Right renal pelvis (tissue), 4 donors: ENCODE measurements around the gene OR7G2. TPM values are rescaled to one million over a fixed set of nuclear protein-coding genes. Genes with fewer than 3 reads are reported as not detected.

Source experiments
- DNase-seq, 4 donors: peaks; one replicate each; pipeline ENCODE4 v3.0.0-alpha.2; 2013; ENCODE audit warnings: low read depth in 4 of 4, low spot score in 3 of 4, missing footprints in 1 of 4
- polyA plus RNA-seq, 4 donors: library from polyadenylated mRNA; unstranded; fragments of 120-200 nt; gene quantifications; one replicate each; pipeline ENCODE4 v1.2.1, GENCODE V29; 2013; ENCODE audit not compliant: insufficient read length in 4 of 4

The OR7G2 gene
- polyA plus RNA-seq = under 1 TPM in 2 of 4 donors, not detected in 2; 0.03 to 0.07 TPM

- DNase-seq = no peak
Observed at GRCh38 chr19:9107375-9107774, at the start of gene OR7G2. TSS of gene OR7G2 (minus strand) at chr19:9107475. CDS start at chr19:9103243, 4,232 bp downstream.

- DNase-seq = no peak
Observed at GRCh38 chr19:9156304-9156703, 49.0 kb upstream of the OR7G2 start.

- no peak for DNase-seq
Observed at GRCh38 chr19:9155591-9155990, 48.3 kb upstream of the OR7G2 start.

- DNase-seq = no peak
Observed at GRCh38 chr19:9151367-9151766, 44.1 kb upstream of the OR7G2 start.

- no peak for DNase-seq
Observed at GRCh38 chr19:9150650-9151049, 43.4 kb upstream of the OR7G2 start.

- DNase-seq = no peak
Observed at GRCh38 chr19:9149997-9150396, 42.7 kb upstream of the OR7G2 start.

- no peak for DNase-seq
Observed at GRCh38 chr19:9148697-9149096, 41.4 kb upstream of the OR7G2 start.

- no peak for DNase-seq
Observed at GRCh38 chr19:9146882-9147281, 39.6 kb upstream of the OR7G2 start.

GRCh38 chr19:9144920-9145319 lies 37.6 kb upstream of the OR7G2 start:
- DNase-seq = no peak

- peak; percentile 88 to 94 (median 93) for DNase-seq
Observed at GRCh38 chr19:9140159-9140874, 33.0 kb upstream of the OR7G2 start, which contains the start of gene ZNF317. TSS of gene ZNF317 (plus strand) at chr19:9140397. CDS start at chr19:9156017, 15,620 bp downstream.

- DNase-seq = peak in 1 of 4 donors; percentile 12
Observed at GRCh38 chr19:9139609-9140158, 32.4 kb upstream of the OR7G2 start.

- DNase-seq = no peak
Observed at GRCh38 chr19:9132422-9132821, 25.1 kb upstream of the OR7G2 start.

- DNase-seq = no peak
Observed at GRCh38 chr19:9130965-9131364, 23.7 kb upstream of the OR7G2 start.

GRCh38 chr19:9128171-9128570 lies 20.9 kb upstream of the OR7G2 start:
- no peak for DNase-seq

GRCh38 chr19:9126900-9127405 lies 19.7 kb upstream of the OR7G2 start, which contains the start of gene OR7G3:
TSS of gene OR7G3 (minus strand) at chr19:9126950. CDS start at chr19:9126950, 0 bp downstream.
- no peak for DNase-seq

- DNase-seq = no peak
Observed at GRCh38 chr19:9116547-9116946, 9.3 kb upstream of the OR7G2 start.

GRCh38 chr19:9115307-9115813 lies 8.1 kb upstream of the OR7G2 start, which contains the start of gene OR7G1:
TSS of gene OR7G1 (minus strand) at chr19:9115763. CDS start at chr19:9115763, 0 bp downstream.
- DNase-seq = no peak

GRCh38 chr19:9109959-9110358 lies 2.7 kb upstream of the OR7G2 start:
- no peak for DNase-seq

- no peak for DNase-seq
Observed at GRCh38 chr19:9086761-9087160, 20.5 kb downstream of the OR7G2 start, which contains the start of gene OR1M1. TSS of gene OR1M1 (plus strand) at chr19:9087061. CDS start at chr19:9093245, 6,184 bp downstream.

- DNase-seq = no peak
Observed at GRCh38 chr19:9078651-9079050, 28.6 kb downstream of the OR7G2 start.

GRCh38 chr19:9076901-9077300 lies 30.4 kb downstream of the OR7G2 start:
- no peak for DNase-seq
